GM19438 (cell line): ENCODE data around the gene ENOPH1.

Experiments used
- ATAC-seq: cut with Tn5 transposase; IDR thresholded peaks from one replicate; pipeline ENCODE4 v1.9.1; 2021; ENCODE audit warnings: low read depth; ENCODE audit not compliant: unreplicated experiment

The ENOPH1 gene

DNA sequence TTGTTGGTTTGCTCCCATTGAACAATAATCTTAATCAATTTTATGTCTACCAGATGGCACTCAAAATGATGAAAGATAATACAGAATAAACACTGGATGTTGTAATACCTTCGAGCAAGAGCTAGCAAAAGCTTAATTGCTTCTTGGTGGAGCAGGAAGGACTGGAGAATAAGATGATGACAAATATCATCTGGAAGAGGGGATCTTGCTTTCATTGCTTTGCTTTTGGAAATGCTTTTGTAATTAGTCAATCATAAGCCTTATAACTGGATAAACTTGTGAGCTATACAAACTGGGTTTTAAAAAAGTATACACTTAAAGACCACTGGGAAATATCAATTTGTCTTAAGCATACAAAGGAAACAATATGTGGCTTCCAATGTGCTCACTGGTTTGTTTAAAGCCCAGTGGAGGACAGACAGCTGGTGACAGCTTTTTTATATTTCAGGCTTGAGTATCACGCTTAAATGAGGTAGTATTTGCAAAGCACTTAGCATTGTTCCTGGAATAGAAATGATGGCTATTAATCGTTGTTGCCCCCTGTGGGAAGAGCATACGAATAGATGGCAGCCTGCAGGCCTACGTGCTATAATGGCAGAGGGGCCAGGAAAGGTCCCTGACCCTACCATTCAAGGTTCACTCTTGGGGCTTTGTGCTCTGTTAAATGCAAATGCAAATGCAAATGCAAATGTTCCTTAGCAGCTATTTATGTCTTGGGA lies 70.2 kb downstream of the ENOPH1 start:
- ATAC-seq, result no peak

DNA sequence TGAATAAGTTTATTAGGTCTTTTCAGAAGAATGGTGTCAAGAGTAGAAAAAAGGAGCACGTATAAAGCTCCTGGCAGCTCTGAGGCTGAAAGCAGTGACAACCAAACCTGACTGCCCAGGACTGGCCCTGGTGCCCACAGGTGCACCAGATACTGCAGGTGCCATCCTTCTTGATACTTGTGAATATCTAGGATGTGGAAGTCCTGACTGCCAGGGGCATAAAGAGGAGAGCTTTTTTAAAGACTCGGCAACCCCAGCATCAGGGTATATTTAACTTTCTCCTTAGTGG lies 70.7 kb downstream of the ENOPH1 start:
- ATAC-seq, result no peak

DNA sequence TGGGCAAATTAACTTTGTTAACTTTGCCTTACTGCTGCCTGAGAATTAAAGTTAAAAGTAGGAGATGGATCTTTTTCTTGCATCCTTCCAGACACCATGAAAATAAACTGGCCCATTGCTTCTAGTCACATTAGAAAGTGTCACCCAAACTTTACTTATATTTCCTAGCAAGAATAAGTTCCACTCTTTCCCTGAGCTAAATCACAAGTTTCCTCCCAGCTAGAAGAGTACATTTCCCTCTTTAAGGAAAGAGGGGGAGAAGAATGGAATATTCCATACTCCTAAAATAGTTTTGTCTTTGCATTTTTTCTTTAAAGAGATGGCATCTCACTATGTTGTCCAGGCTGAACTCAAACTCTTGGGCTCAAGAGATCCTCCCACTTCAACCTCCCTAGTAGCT lies 77.6 kb downstream of the ENOPH1 start:
- ATAC-seq, result no peak

- no peak for ATAC-seq
Measured at GRCh38 chr4:82508806-82509428, 78.5 kb downstream of the ENOPH1 start.

DNA sequence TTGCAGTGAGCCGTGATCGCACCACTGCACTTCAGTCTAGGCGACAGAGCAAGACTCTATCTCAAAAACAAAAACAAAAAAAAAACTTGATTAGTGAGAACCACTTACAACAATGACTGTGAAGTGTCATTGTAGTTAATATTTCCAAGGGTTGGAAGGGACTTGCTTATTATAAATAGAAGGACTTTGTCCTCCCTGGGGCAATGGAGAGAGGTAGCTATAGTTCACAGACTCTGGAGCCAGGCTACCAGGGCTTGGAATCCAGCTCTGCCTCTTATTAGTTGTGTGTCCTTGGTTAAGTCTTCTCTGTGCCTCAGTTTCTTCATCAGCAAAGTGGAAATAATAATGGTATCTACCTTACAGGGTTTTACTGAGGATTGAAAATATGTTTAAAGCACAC lies 79.8 kb downstream of the ENOPH1 start:
- ATAC-seq, result no peak
